Memory B cell (primary cell): Measurements from ENCODE around the gene USP17L18.
"Not testable (repeated sequence)": the region's sequence is repeated elsewhere in the genome, so short reads cannot be mapped to it uniquely, and the experiment has no call there.

ENCODE experiments used
- ATAC-seq: fragments of 150-1000 bp; cut with Tn5 transposase; 2 replicates; pipeline ENCODE4 v1.10.0; 2021; ENCODE audit warnings: low read depth, mild to moderate bottlenecking, moderate library complexity
- DNase-seq, 2 donors: peaks; one replicate each; pipeline ENCODE4 v3.0.0; 2022; ENCODE audit warnings: low spot score in 2 of 2
- H3K27ac Mint-ChIP-seq: one replicate; pipeline ENCODE4 v1.8.0; 2022; ENCODE audit warnings: mild to moderate bottlenecking, moderate library complexity, mixed read lengths
- H3K27me3 Mint-ChIP-seq: one replicate; pipeline ENCODE4 v1.8.0; 2022; ENCODE audit warnings: mixed read lengths
- H3K36me3 Mint-ChIP-seq: one replicate; pipeline ENCODE4 v1.8.0; 2022; ENCODE audit warnings: mild to moderate bottlenecking, mixed read lengths
- H3K4me1 Mint-ChIP-seq: one replicate; pipeline ENCODE4 v1.8.0; 2022; ENCODE audit warnings: mixed read lengths
- H3K4me3 Mint-ChIP-seq: one replicate; pipeline ENCODE4 v1.8.0; 2022; ENCODE audit warnings: mild to moderate bottlenecking, moderate library complexity, mixed read lengths
- H3K9me3 Mint-ChIP-seq: one replicate; pipeline ENCODE4 v1.8.0; 2022; ENCODE audit warnings: mixed read lengths

Gene USP17L18

GRCh38 chr4:9247953-9248680 is at the start of gene USP17L18:
Gene USP17L18, plus strand, starts transcription at chr4:9248630. Its CDS starts 0 bp downstream, at chr4:9248630.
- H3K36me3 Mint-ChIP-seq, H3K27me3 Mint-ChIP-seq: not testable (repeated sequence)

GRCh38 chr4:9210357-9210756 is 38.1 kb upstream of the USP17L18 start, which contains the start of gene USP17L10:
Gene USP17L10, plus strand, starts transcription at chr4:9210657. Its CDS starts 0 bp downstream, at chr4:9210657.
- not testable (repeated sequence) for H3K36me3 Mint-ChIP-seq, H3K4me3 Mint-ChIP-seq, H3K9me3 Mint-ChIP-seq, ATAC-seq, H3K27me3 Mint-ChIP-seq, H3K4me1 Mint-ChIP-seq, DNase-seq, H3K27ac Mint-ChIP-seq

More at GRCh38 chr4:9247953-9248680, at the start of gene USP17L18:
- not testable (repeated sequence) for H3K9me3 Mint-ChIP-seq, DNase-seq, H3K4me1 Mint-ChIP-seq, ATAC-seq, H3K27ac Mint-ChIP-seq, H3K4me3 Mint-ChIP-seq

GRCh38 chr4:9214701-9215100 is 33.7 kb upstream of the USP17L18 start:
- not testable (repeated sequence) for DNase-seq, H3K36me3 Mint-ChIP-seq

GRCh38 chr4:9215105-9215504 is 33.3 kb upstream of the USP17L18 start, which contains the start of gene USP17L11:
Gene USP17L11, plus strand, starts transcription at chr4:9215405. Its CDS starts 0 bp downstream, at chr4:9215405.
- ATAC-seq, H3K9me3 Mint-ChIP-seq, DNase-seq: not testable (repeated sequence)

More at GRCh38 chr4:9214701-9215100, 33.7 kb upstream of the USP17L18 start:
- not testable (repeated sequence) for H3K27me3 Mint-ChIP-seq, H3K4me3 Mint-ChIP-seq, H3K27ac Mint-ChIP-seq, H3K4me1 Mint-ChIP-seq, H3K9me3 Mint-ChIP-seq, ATAC-seq

GRCh38 chr4:9219852-9220251 is 28.6 kb upstream of the USP17L18 start, which contains the start of gene USP17L12:
Gene USP17L12, plus strand, starts transcription at chr4:9220152. Its CDS starts 0 bp downstream, at chr4:9220152.
- ATAC-seq, DNase-seq, H3K27ac Mint-ChIP-seq, H3K4me1 Mint-ChIP-seq, H3K9me3 Mint-ChIP-seq, H3K27me3 Mint-ChIP-seq, H3K4me3 Mint-ChIP-seq, H3K36me3 Mint-ChIP-seq: not testable (repeated sequence)

More at GRCh38 chr4:9215105-9215504, 33.3 kb upstream of the USP17L18 start, which contains the start of gene USP17L11:
- H3K4me3 Mint-ChIP-seq, H3K4me1 Mint-ChIP-seq, H3K27me3 Mint-ChIP-seq, H3K27ac Mint-ChIP-seq, H3K36me3 Mint-ChIP-seq: not testable (repeated sequence)

GRCh38 chr4:9224596-9224995 is 23.8 kb upstream of the USP17L18 start, which contains the start of gene USP17L13:
Gene USP17L13, plus strand, starts transcription at chr4:9224896. Its CDS starts 0 bp downstream, at chr4:9224896.
- H3K9me3 Mint-ChIP-seq, H3K4me3 Mint-ChIP-seq, DNase-seq, H3K36me3 Mint-ChIP-seq, H3K27me3 Mint-ChIP-seq, ATAC-seq, H3K4me1 Mint-ChIP-seq, H3K27ac Mint-ChIP-seq: not testable (repeated sequence)

GRCh38 chr4:9230249-9230648 is 18.2 kb upstream of the USP17L18 start:
- H3K9me3 Mint-ChIP-seq, ATAC-seq, H3K4me3 Mint-ChIP-seq, H3K4me1 Mint-ChIP-seq, H3K36me3 Mint-ChIP-seq, DNase-seq, H3K27ac Mint-ChIP-seq, H3K27me3 Mint-ChIP-seq: not testable (repeated sequence)

GRCh38 chr4:9234085-9234484 is 14.3 kb upstream of the USP17L18 start, which contains the start of gene USP17L15:
Gene USP17L15, plus strand, starts transcription at chr4:9234385. Its CDS starts 0 bp downstream, at chr4:9234385.
- not testable (repeated sequence) for H3K36me3 Mint-ChIP-seq, H3K4me1 Mint-ChIP-seq, H3K4me3 Mint-ChIP-seq, H3K9me3 Mint-ChIP-seq, H3K27me3 Mint-ChIP-seq, ATAC-seq, H3K27ac Mint-ChIP-seq, DNase-seq

GRCh38 chr4:9238461-9238860 is 10.0 kb upstream of the USP17L18 start:
- H3K4me1 Mint-ChIP-seq, H3K4me3 Mint-ChIP-seq, H3K27ac Mint-ChIP-seq, H3K27me3 Mint-ChIP-seq, DNase-seq, H3K36me3 Mint-ChIP-seq, ATAC-seq, H3K9me3 Mint-ChIP-seq: not testable (repeated sequence)

GRCh38 chr4:9243579-9243978 is 4.9 kb upstream of the USP17L18 start, which contains the start of gene USP17L17:
Gene USP17L17, plus strand, starts transcription at chr4:9243879. Its CDS starts 0 bp downstream, at chr4:9243879.
- not testable (repeated sequence) for H3K27ac Mint-ChIP-seq, H3K36me3 Mint-ChIP-seq, H3K27me3 Mint-ChIP-seq, DNase-seq, ATAC-seq, H3K4me3 Mint-ChIP-seq, H3K9me3 Mint-ChIP-seq, H3K4me1 Mint-ChIP-seq

- not testable (repeated sequence) for H3K27ac Mint-ChIP-seq, H3K4me3 Mint-ChIP-seq, H3K36me3 Mint-ChIP-seq, ATAC-seq, H3K27me3 Mint-ChIP-seq, H3K9me3 Mint-ChIP-seq, H3K4me1 Mint-ChIP-seq, DNase-seq
Measured at GRCh38 chr4:9253078-9253477, 4.6 kb downstream of the USP17L18 start, which contains the start of gene USP17L19. Gene USP17L19, plus strand, starts transcription at chr4:9253378. Its CDS starts 0 bp downstream, at chr4:9253378.

- H3K4me3 Mint-ChIP-seq, ATAC-seq, H3K27ac Mint-ChIP-seq, H3K9me3 Mint-ChIP-seq, H3K4me1 Mint-ChIP-seq, H3K27me3 Mint-ChIP-seq, DNase-seq, H3K36me3 Mint-ChIP-seq: not testable (repeated sequence)
Measured at GRCh38 chr4:9257824-9258223, 9.4 kb downstream of the USP17L18 start, which contains the start of gene USP17L20. Gene USP17L20, plus strand, starts transcription at chr4:9258124. Its CDS starts 0 bp downstream, at chr4:9258124.

GRCh38 chr4:9262572-9262971 is 14.1 kb downstream of the USP17L18 start, which contains the start of gene USP17L21:
Gene USP17L21, plus strand, starts transcription at chr4:9262872. Its CDS starts 0 bp downstream, at chr4:9262872.
- not testable (repeated sequence) for H3K9me3 Mint-ChIP-seq, H3K27ac Mint-ChIP-seq, DNase-seq, H3K36me3 Mint-ChIP-seq, H3K4me3 Mint-ChIP-seq, ATAC-seq, H3K27me3 Mint-ChIP-seq, H3K4me1 Mint-ChIP-seq

- DNase-seq, H3K36me3 Mint-ChIP-seq, H3K4me3 Mint-ChIP-seq, H3K27ac Mint-ChIP-seq, H3K9me3 Mint-ChIP-seq, H3K4me1 Mint-ChIP-seq, ATAC-seq, H3K27me3 Mint-ChIP-seq: not testable (repeated sequence)
Measured at GRCh38 chr4:9267319-9267718, 18.9 kb downstream of the USP17L18 start, which contains the start of gene USP17L22. Gene USP17L22, plus strand, starts transcription at chr4:9267619. Its CDS starts 0 bp downstream, at chr4:9267619.
